AG04449 (cell line): Measurements from ENCODE around the gene LYPD6B.

Experiments
- CTCF ChIA-PET: fragments of 350-600 bp; formaldehyde crosslinking; extraction: SDS; loops from one replicate; lab custom pipeline; 2021; ENCODE audit warnings: antibody characterized with exemption; lab: Yijun Ruan, JAX
- POLR2A ChIA-PET: fragments of 400-600, 350-600 bp; formaldehyde crosslinking; extraction: SDS; loops from one replicate; lab custom pipeline; 2020; ENCODE audit warnings: antibody characterized with exemption, inconsistent platforms; lab: Yijun Ruan, JAX
- DNase-seq: peaks from one replicate; pipeline ENCODE4 v3.0.0-alpha.2; 2010; ENCODE audit warnings: low read depth, low spot score
- H3K4me3 ChIP-seq: 2 replicates; pipeline ENCODE4 v1.5.1; 2011; ENCODE audit warnings: low read depth, mild to moderate bottlenecking, control low read depth, low read length
- TF ChIP-seq, protein P1 (sequence below): IDR thresholded peaks from one replicate; pipeline ENCODE4 v1.5.1; 2011; ENCODE audit warnings: mild to moderate bottlenecking, moderate library complexity, low read length, control low read depth, inconsistent platforms; ENCODE audit not compliant: insufficient read depth; ENCODE audit errors: missing control alignments

Gene LYPD6B

DNA sequence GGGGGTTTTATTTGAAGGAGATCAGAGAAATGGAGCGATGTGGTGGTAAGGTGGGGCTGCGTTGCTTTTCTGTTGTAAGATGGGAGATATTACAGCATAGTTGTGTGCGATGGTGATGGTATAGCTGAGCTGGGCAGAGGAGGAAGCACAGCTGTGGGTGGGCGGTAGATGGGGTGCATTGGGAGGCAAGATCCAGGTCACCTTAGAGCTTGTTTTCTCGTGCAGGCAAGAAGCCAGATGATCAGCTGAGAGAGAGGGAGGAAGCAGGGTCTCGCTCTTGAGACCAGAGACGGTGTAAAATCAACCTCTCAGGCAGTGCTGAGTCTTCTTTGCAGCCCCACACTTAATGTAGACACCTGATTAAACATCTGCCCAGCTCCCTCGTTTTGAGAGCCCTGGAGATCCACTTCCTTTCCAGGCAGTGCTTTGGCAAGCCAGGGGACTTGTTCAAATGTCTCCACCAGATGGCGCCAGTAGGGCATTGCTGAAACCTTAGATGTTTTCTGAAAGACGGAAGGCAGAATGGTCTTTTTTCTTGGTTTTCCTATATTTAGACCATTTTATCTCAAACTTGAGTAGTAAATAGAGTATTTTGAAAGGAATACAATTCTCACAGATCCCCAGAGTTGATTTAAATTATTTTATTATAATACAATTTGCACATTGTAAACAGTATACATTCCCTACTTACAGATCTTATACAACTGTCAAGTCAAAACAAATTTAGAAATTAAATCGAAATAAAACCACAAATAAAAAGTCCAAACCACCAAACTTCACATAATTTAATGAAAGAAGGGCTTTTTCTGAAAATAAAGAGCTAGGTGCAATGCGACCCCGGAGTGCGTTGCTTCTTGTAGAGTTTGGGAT is 21.1 kb upstream of the LYPD6B start:
- POLR2A ChIA-PET, result interaction anchor here (0.7 to 0.8 kb wide), 2 partner anchors 21 to 194 kb away, joined by 3 read pairs; partner anchors contain the start of gene LYPD6B
- CTCF ChIA-PET, result interaction anchor here (0.6 to 8.9 kb wide), 86 partner anchors 9 to 570 kb away, joined by 3 to 180 read pairs (median 4); partner anchors contain the start of genes LYPD6 and LYPD6B
- no peak overlapping the region for H3K4me3 ChIP-seq
- peak; percentile 31 for DNase-seq
- TF ChIP-seq, protein P1, sequence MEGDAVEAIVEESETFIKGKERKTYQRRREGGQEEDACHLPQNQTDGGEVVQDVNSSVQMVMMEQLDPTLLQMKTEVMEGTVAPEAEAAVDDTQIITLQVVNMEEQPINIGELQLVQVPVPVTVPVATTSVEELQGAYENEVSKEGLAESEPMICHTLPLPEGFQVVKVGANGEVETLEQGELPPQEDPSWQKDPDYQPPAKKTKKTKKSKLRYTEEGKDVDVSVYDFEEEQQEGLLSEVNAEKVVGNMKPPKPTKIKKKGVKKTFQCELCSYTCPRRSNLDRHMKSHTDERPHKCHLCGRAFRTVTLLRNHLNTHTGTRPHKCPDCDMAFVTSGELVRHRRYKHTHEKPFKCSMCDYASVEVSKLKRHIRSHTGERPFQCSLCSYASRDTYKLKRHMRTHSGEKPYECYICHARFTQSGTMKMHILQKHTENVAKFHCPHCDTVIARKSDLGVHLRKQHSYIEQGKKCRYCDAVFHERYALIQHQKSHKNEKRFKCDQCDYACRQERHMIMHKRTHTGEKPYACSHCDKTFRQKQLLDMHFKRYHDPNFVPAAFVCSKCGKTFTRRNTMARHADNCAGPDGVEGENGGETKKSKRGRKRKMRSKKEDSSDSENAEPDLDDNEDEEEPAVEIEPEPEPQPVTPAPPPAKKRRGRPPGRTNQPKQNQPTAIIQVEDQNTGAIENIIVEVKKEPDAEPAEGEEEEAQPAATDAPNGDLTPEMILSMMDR, result peak; percentile 78

DNA sequence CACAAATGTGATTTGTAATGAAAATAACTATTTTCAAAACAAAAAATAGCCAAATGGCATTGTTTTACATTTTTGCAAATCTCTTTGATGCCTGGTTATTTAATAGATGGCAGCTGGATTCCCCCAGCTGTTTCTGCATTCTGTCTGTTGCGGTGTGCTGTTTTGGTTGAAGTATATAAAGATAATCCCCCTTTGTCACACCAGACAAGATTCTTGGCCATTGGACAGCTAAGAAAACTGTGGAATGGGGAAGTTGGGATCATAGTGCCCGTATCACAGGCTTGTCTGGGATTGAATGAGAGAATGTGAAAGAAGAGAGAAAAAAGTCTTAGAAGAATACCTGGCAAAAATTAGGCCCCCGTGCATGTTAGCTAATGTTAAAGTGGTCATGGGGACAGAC is 19.5 kb upstream of the LYPD6B start:
- TF ChIP-seq, protein P1, result no peak
- ChIA-PET CTCF (interaction anchor here (0.8 to 8.9 kb wide), 13 partner anchors 9 to 576 kb away, joined by 3 to 180 read pairs (median 35); partner anchors contain the start of genes LYPD6 and LYPD6B), POLR2A (no interaction called here)
- no peak for DNase-seq
- H3K4me3 ChIP-seq, result no peak overlapping the region

DNA sequence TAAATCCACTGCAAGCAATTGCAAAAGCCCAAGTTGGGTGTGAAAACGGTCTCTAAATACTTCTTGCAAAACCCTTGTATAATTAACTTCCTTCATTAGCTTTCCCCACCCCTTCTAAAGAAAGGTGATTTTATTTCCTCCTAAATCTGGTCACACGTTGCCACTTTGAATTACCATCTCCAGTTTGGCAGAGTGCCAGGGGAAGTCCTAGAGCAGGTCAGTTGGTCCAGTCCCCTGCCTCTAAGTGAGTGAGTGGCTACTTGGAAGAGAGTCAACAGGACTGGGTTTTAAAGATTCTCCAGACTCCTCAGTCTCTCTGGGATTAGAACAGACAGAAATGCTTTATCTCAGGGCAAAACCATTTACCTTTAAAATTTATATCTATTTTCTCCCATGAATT is 18.7 kb upstream of the LYPD6B start:
- DNase-seq, result no peak
- H3K4me3 ChIP-seq, result no peak overlapping the region
- CTCF ChIA-PET, result interaction anchor here (1.1 to 8.9 kb wide), 11 partner anchors 8 to 576 kb away, joined by 3 to 180 read pairs (median 35); partner anchors contain the start of genes LYPD6 and LYPD6B
- POLR2A ChIA-PET, result no interaction called here
- TF ChIP-seq, protein P1, result no peak

DNA sequence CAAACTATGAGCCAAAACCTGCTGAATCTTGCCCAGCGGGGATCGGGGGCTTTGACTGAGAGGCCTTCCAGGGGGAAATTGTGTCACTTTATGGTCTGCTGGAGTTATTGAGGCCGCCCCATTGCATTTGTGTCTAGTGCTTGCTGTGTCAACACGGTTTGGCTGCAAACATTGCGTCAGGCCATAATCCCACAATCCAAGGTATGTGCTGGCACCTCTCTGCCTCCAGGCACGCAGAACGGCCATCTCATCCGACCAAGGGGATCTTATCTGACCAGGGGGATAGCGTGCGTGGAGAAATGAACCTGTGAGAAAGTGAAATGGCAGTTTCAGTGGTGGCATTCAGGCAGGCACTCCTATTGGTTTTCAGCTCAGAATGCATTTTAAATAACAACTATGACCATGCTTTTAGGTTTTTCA is 18.1 kb upstream of the LYPD6B start:
- CTCF ChIA-PET, result interaction anchor here (0.7 to 8.9 kb wide), 3 partner anchors 17 to 553 kb away, joined by 3 to 180 read pairs (median 4); no protein-coding TSS in a partner anchor
- TF ChIP-seq, protein P1, result no peak
- POLR2A ChIA-PET, result no interaction called here
- no peak for DNase-seq
- H3K4me3 ChIP-seq, result no peak overlapping the region

DNA sequence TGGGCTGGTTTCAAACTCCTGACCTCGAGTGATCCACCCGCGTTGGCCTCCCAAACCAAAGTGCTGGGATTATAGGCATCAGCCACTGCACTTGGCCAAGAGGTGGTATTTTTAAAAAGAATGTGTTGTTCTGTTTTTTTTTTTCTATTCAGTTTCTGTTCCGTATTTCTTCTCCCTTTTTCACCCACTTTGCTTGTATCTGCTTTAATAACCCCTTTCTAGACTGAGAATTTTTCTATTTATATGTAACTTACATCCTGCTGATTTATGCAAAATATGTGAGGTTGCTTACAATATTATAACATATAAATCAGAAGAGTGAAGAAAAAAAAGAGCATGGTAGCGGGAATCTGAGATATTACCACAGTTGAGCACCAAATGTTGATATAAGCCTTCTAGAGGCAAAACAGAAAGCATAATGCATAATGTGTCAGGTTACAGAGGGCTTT is 17.2 kb upstream of the LYPD6B start:
- POLR2A ChIA-PET, result no interaction called here
- TF ChIP-seq, protein P1, result no peak
- DNase-seq, result no peak
- CTCF ChIA-PET, result interaction anchor here (0.7 to 8.9 kb wide), 2 partner anchors 174 to 541 kb away, joined by 3 to 180 read pairs; no protein-coding TSS in a partner anchor
- no peak overlapping the region for H3K4me3 ChIP-seq

DNA sequence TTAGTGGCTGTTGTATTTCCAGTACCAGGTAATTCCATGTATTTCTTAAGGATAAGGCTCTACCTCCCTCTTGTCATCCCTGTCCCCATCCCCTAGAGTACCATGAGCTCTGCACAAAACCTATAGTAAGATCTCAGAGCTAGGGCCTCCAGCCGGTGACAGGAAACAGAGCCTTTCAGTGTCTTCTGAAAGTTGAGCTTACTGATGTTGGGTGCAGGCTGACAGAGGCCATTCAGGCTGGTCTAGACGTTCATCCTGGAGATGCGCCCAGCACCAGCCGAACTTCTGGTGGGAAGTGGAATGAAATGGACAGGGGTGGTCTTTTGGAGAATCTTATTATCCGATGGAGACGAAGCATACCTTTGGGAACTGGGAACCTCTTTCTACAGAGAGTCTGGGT is 16.7 kb upstream of the LYPD6B start:
- POLR2A ChIA-PET, result no interaction called here
- CTCF ChIA-PET, result interaction anchor here (0.6 to 8.9 kb wide), 4 partner anchors 10 to 540 kb away, joined by 3 to 180 read pairs (median 3); no protein-coding TSS in a partner anchor
- no peak overlapping the region for H3K4me3 ChIP-seq
- DNase-seq, result no peak
- TF ChIP-seq, protein P1, result no peak
